GM12878 (cell line): ENCODE measurements around the gene LARP6.

Experiments
- GABPA ChIP-seq: IDR thresholded peaks from 2 replicates; pipeline ENCODE4 v1.6.1; 2014; ENCODE audit warnings: antibody characterized with exemption, low read depth, mild to moderate bottlenecking, inconsistent platforms
- JUND ChIP-seq: IDR thresholded peaks from 2 replicates; pipeline ENCODE4 v1.6.1; 2012; ENCODE audit warnings: low read depth, mild to moderate bottlenecking, low read length, improper control_type of control experiment, moderate library complexity
- NFYB ChIP-seq: IDR thresholded peaks from 2 replicates; pipeline ENCODE4 v1.6.1; 2011; ENCODE audit warnings: low read depth, mild to moderate bottlenecking, low read length, improper control_type of control experiment, moderate library complexity; ENCODE audit not compliant: insufficient read depth
- POLR2A ChIP-seq: IDR thresholded peaks from 2 replicates; pipeline ENCODE4 v1.6.1; 2011; ENCODE audit warnings: low read depth, mild to moderate bottlenecking, low read length
- POLR2AphosphoS2 ChIP-seq: IDR thresholded peaks from 2 replicates; pipeline ENCODE4 v1.6.1; 2011; ENCODE audit warnings: low read depth, mild to moderate bottlenecking, low read length, improper control_type of control experiment, moderate library complexity
- RCOR1 ChIP-seq: conservative IDR thresholded peaks from 2 replicates; pipeline ENCODE4 v1.6.1; 2012; ENCODE audit warnings: low read depth, low read length, improper control_type of control experiment
- TF ChIP-seq, protein P1 (sequence below): fragments of 450-650 bp; IDR thresholded peaks from 2 replicates; pipeline ENCODE4 v1.6.1; 2016; ENCODE audit warnings: mild to moderate bottlenecking

DNA sequence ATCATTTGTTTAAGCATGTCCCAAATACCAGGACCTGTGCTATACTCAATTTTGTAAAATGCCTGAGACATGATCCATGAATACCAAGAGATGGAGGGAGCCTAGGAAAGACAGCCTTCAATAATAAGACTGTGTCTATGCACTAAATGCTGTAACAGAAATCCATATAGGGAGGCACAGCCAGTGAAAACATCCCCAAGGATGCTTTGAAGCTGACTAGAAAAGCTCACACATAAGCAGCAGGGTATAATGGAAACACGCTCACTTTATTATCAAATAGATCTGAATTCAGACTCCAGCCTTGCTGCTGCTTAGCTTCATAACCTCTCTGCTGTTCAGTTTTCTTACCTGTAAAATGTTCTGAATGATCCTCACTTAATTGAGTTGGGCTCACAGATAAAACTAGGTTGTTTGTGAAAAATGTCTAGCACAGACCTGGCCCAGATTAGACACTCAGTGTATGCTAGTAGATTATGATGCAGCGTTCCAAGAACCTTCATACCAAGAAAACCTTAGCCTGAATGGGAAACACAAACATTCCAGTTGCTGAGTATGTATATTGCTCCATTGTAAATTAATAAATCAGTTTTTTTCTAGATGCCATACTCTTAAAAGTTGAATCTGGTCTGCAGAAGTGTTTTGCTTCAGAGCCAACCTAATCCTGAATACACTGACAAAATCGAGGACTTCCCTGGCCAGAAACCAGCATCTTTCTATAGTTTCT lies 3.8 kb upstream of the LARP6 start:
- TF ChIP-seq POLR2A (no peak), RCOR1 (no peak), NFYB (no peak), JUND (no peak), GABPA (no peak), POLR2AphosphoS2 (no peak)
- TF ChIP-seq, protein P1, sequence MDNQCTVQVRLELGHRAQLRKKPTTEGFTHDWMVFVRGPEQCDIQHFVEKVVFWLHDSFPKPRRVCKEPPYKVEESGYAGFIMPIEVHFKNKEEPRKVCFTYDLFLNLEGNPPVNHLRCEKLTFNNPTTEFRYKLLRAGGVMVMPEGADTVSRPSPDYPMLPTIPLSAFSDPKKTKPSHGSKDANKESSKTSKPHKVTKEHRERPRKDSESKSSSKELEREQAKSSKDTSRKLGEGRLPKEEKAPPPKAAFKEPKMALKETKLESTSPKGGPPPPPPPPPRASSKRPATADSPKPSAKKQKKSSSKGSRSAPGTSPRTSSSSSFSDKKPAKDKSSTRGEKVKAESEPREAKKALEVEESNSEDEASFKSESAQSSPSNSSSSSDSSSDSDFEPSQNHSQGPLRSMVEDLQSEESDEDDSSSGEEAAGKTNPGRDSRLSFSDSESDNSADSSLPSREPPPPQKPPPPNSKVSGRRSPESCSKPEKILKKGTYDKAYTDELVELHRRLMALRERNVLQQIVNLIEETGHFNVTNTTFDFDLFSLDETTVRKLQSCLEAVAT: no peak
